SKM-1 treated with dmso at 0.1 percent for 144 hours (cell line): ENCODE results near the gene PLA2G10.
"Not testable (repeated sequence)": the region's sequence is repeated elsewhere in the genome, so short reads cannot be mapped to it uniquely, and the experiment has no call there.

ENCODE experiments used
- DNase-seq: peaks from one replicate; lab custom pipeline; 2025; ENCODE audit not compliant: unreplicated experiment; lab: John Stamatoyannopoulos, UW

The PLA2G10 gene

GRCh38 chr16:14694129-14694528, at the start of gene PLA2G10:
PLA2G10 (minus strand) TSS chr16:14694308; CDS start chr16:14694229, 79 bp downstream.
- DNase-seq: not testable (repeated sequence)

GRCh38 chr16:14742273-14743128, 48.4 kb upstream of the PLA2G10 start, which contains the start of gene NPIPA2:
NPIPA2 (plus strand) TSS chr16:14742533; CDS start chr16:14748066, 5,533 bp downstream.
- DNase-seq: not testable (repeated sequence)

GRCh38 chr16:14741794-14742193, 47.7 kb upstream of the PLA2G10 start:
- DNase-seq: not testable (repeated sequence)

GRCh38 chr16:14740832-14741385, 46.8 kb upstream of the PLA2G10 start:
- DNase-seq: not testable (repeated sequence)

GRCh38 chr16:14733233-14733632, 39.1 kb upstream of the PLA2G10 start:
- DNase-seq: not testable (repeated sequence)

- DNase-seq: not testable (repeated sequence)
These were observed 9.3 kb upstream of the PLA2G10 start, which contains the start of gene NPIPA3 for GRCh38 chr16:14703156-14704011. NPIPA3 (plus strand) TSS chr16:14703411; CDS start chr16:14708944, 5,533 bp downstream.

GRCh38 chr16:14702672-14703071, 8.6 kb upstream of the PLA2G10 start:
- not testable (repeated sequence) for DNase-seq

GRCh38 chr16:14701859-14702258, 7.8 kb upstream of the PLA2G10 start:
- not testable (repeated sequence) for DNase-seq

- DNase-seq: not testable (repeated sequence)
These were observed 8.0 kb downstream of the PLA2G10 start for GRCh38 chr16:14685870-14686793.

- DNase-seq: no peak
These were observed 12.0 kb downstream of the PLA2G10 start for GRCh38 chr16:14682121-14682520.

GRCh38 chr16:14681115-14681514, 13.0 kb downstream of the PLA2G10 start:
- DNase-seq: no peak

GRCh38 chr16:14680396-14680795, 13.7 kb downstream of the PLA2G10 start:
- DNase-seq: not testable (repeated sequence)

- DNase-seq: no peak
These were observed 15.2 kb downstream of the PLA2G10 start for GRCh38 chr16:14678748-14679497.

GRCh38 chr16:14677627-14678026, 16.5 kb downstream of the PLA2G10 start:
- DNase-seq: no peak

- DNase-seq: no peak
These were observed 17.5 kb downstream of the PLA2G10 start for GRCh38 chr16:14676633-14677032.

GRCh38 chr16:14672403-14672971, 21.6 kb downstream of the PLA2G10 start:
- DNase-seq: no peak

- no peak for DNase-seq
These were observed 24.3 kb downstream of the PLA2G10 start for GRCh38 chr16:14669776-14670175.

- DNase-seq: no peak
These were observed 25.4 kb downstream of the PLA2G10 start for GRCh38 chr16:14668556-14669223.
